ENCODE data around the gene RPL22L1. TPM values are rescaled to one million over a fixed set of nuclear protein-coding genes. Genes with fewer than 3 reads are reported as not detected.
"Not testable (repeated sequence)": the region's sequence is repeated elsewhere in the genome, so short reads cannot be mapped to it uniquely, and the experiment has no call there.

The RPL22L1 gene
- polyA plus RNA-seq, 1 donor from 2014 or later: 86.6 TPM

DNA sequence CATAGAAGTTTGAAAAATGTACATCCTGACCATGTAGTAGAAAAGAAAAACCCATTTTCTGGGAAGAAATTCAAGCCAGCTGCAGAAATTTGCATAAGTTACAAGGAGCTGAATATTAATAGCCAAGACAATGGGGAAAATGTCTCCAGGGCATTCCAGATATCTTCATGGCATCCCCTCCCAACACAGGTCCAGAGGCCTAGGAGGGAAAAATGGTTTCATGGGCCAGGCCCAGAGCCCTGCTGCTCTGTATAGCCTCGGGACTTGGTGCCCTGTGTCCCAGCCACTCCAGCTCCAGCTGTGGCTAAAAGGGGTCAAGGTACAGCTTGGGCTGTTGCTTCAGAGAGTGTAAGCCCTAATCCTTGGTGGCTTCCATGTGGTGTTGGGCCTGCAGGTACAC is 27.2 kb upstream of the RPL22L1 start:
- not testable (repeated sequence) for H3K27ac Mint-ChIP-seq, H3K27me3 Mint-ChIP-seq, H3K4me3 Mint-ChIP-seq, H3K36me3 Mint-ChIP-seq, H3K4me1 Mint-ChIP-seq, H3K9me3 Mint-ChIP-seq

DNA sequence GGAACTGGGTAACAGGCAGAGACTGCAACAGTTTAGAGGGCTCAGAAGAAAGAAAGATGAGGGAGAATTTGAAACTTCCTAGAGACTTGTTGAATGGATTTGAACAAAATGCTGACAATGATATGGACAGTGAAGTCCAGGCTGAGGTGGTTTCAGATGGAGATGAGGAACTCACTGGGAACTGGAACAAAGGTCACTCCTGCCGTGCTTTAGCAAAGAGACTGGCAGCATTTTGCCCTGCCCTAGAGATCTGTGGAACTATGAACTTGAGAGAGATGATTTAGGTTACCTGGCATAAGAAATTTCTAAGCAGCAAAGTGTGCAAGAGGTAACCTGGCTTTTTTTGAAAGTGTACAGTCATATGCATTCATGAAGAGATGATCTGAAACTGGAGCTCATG is 26.8 kb upstream of the RPL22L1 start:
- H3K27ac Mint-ChIP-seq: no peak overlapping the region
- no peaks in the 10 kb centered on the region for H3K27me3 Mint-ChIP-seq
- H3K9me3 Mint-ChIP-seq: peaks cover 0 to 2% (median 0%) of the 10 kb centered on the region in 3 donors
- no peak overlapping the region for H3K4me3 Mint-ChIP-seq
- H3K4me1 Mint-ChIP-seq: peaks cover 0 to 1% (median 0%) of the 10 kb centered on the region in 3 donors
- no peaks in the 10 kb centered on the region for H3K36me3 Mint-ChIP-seq

DNA sequence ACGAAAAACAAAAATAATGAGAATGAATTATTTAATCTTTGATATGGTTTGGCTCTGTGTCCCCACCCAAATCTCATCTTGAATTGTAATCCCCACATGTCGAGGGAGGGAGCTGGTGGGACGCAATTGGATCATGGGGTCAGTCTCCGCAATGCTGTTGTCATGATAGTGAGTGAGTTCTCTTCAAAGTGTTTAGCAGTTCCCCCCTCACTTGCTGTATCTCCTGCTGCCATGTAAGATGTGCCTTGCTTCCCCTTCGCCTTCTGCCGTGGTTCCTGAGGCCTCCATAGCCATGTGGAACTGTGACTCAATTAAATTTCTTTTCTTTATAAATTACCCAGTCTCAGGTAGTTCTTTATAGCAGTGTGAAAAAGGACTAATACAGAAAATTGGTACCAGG is 26.3 kb upstream of the RPL22L1 start:
- not testable (repeated sequence) for H3K27ac Mint-ChIP-seq, H3K27me3 Mint-ChIP-seq, H3K9me3 Mint-ChIP-seq, H3K36me3 Mint-ChIP-seq, H3K4me1 Mint-ChIP-seq, H3K4me3 Mint-ChIP-seq

- Mint-ChIP-seq H3K9me3 (peaks cover 0 to 2% (median 0%) of the 10 kb centered on the region in 3 donors), H3K27me3 (no peaks in the 10 kb centered on the region), H3K4me3 (no peak overlapping the region), H3K36me3 (no peaks in the 10 kb centered on the region), H3K4me1 (no peaks in the 10 kb centered on the region), H3K27ac (no peak overlapping the region)
Measured at GRCh38 chr3:170893895-170894294, 23.9 kb upstream of the RPL22L1 start.

- Mint-ChIP-seq H3K27me3 (no peaks in the 10 kb centered on the region), H3K4me3 (no peak overlapping the region), H3K9me3 (no peaks in the 10 kb centered on the region), H3K4me1 (no peaks in the 10 kb centered on the region), H3K36me3 (peaks cover 2% of the 10 kb centered on the region), H3K27ac (no peak overlapping the region)
Measured at GRCh38 chr3:170889630-170890029, 19.6 kb upstream of the RPL22L1 start.

- Mint-ChIP-seq H3K4me1 (no peaks in the 10 kb centered on the region), H3K27me3 (peaks cover 3% of the 10 kb centered on the region), H3K36me3 (peaks cover 2% of the 10 kb centered on the region), H3K9me3 (no peaks in the 10 kb centered on the region), H3K27ac (no peak overlapping the region), H3K4me3 (no peak overlapping the region)
Measured at GRCh38 chr3:170889132-170889531, 19.1 kb upstream of the RPL22L1 start.

GRCh38 chr3:170884109-170884930 is 14.3 kb upstream of the RPL22L1 start:
- not testable (repeated sequence) for H3K4me3 Mint-ChIP-seq, H3K9me3 Mint-ChIP-seq, H3K4me1 Mint-ChIP-seq, H3K27ac Mint-ChIP-seq, H3K27me3 Mint-ChIP-seq, H3K36me3 Mint-ChIP-seq

GRCh38 chr3:170878688-170879087 is 8.7 kb upstream of the RPL22L1 start:
- not testable (repeated sequence) for H3K27me3 Mint-ChIP-seq

DNA sequence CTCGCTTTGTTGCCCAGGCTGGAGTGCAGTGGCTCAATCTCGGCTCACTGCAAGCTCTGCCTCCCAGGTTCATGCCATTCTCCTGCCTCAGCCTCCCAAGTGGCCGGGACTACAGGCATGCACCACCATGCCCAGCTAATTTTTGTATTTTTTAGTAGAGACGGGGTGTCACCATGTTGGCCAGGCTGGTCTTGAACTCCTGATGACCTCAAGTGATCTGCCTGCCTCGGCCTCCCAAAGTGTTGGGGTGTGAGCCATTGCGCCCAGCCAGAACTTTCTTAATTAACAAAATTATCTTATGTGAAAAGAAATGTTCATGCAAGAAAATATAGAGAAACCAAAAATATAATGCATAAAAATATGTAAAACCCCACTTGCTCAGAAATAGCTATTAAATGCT is 7.3 kb upstream of the RPL22L1 start:
- not testable (repeated sequence) for H3K4me1 Mint-ChIP-seq, H3K4me3 Mint-ChIP-seq, H3K9me3 Mint-ChIP-seq, H3K27me3 Mint-ChIP-seq, H3K27ac Mint-ChIP-seq, H3K36me3 Mint-ChIP-seq

More at GRCh38 chr3:170878688-170879087, 8.7 kb upstream of the RPL22L1 start:
- H3K36me3 Mint-ChIP-seq, H3K4me3 Mint-ChIP-seq, H3K27ac Mint-ChIP-seq, H3K4me1 Mint-ChIP-seq, H3K9me3 Mint-ChIP-seq: not testable (repeated sequence)

DNA sequence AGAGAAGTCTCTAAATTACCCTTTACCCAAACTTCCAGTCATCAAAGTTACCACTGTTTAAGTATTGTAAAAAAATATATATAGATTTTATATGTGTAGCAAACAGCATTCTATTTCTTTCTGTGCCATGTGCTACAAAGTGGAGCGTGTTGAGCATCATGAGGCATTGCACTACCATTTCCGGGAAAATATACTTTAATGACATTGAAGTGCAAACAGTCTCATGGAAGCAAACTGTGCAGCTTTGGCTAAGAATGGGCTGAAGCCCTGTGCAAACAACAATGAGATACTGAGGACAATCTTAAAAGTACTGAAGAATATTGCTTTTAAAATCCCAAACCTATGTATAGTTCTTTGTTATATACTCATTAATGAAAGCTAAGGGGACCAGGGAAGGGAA is 6.5 kb upstream of the RPL22L1 start:
- Mint-ChIP-seq H3K9me3 (peaks cover 0 to 2% (median 0%) of the 10 kb centered on the region in 3 donors), H3K36me3 (no peaks in the 10 kb centered on the region), H3K27ac (no peak overlapping the region), H3K4me3 (no peak overlapping the region), H3K27me3 (no peaks in the 10 kb centered on the region), H3K4me1 (peaks cover 0 to 2% (median 0%) of the 10 kb centered on the region in 3 donors)

DNA sequence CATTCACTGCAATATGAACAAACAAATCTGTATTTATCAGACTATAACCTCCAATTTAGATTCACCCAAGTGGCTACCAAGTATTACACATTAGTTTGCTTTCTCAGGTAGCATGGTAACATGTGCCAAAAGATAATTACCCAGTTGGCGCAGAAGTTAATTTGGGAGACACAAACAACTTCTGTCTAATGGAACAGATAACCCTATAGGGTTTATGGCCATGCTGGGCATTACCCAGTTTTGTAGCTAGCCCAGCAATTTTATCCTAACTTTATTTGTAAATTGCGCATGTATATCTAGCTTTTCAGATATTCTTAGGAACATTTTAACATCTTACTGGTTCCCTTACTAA is 780 bp downstream of the RPL22L1 start:
- Mint-ChIP-seq H3K27me3 (no peaks in the 10 kb centered on the region), H3K4me3 (peak overlapping the region; percentile 93 to 99 (median 96)), H3K27ac (peak overlapping the region; percentile 84 to 99 (median 98)), H3K4me1 (peaks cover 11 to 19% (median 14%) of the 10 kb centered on the region in 3 donors), H3K9me3 (peaks cover 0 to under 1% (median 0%) of the 10 kb centered on the region in 3 donors), H3K36me3 (peaks cover 3% of the 10 kb centered on the region)

DNA sequence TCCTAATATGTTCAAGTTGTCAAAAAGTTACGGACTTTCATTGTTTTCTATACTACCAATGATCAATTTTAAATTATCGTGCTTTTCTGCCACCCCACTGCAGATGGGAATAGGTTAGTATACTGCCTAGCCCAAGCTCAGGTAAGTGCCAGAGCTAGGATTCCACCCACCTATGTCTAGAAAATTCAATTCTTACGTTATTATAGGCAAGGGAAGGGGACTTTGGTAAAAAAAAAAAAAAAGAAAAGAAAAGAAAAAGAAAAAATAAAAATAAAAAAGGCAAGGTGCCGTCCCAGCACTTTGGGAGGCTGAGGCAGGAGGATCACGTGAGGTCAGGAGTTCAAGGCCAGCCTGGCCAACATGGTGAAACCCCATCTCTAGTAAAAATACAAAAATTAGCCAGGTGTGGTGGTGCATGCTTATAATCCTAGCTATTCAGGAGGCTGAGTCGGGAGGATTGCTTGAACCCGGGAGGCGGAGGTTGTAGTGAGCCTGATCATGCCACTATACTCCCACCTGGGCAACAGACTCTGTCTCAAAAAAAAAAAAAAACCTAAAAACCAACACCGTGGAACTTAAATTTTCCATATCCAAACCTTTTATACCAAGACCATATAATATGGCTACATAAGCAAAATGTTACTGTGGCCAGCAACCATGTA is 1.3 kb downstream of the RPL22L1 start:
- peak overlapping the region; percentile 84 to 98 (median 89) for H3K27ac Mint-ChIP-seq
- H3K4me1 Mint-ChIP-seq: peaks cover 11 to 21% (median 14%) of the 10 kb centered on the region in 3 donors
- peak overlapping the region; percentile 93 to 99 (median 96) for H3K4me3 Mint-ChIP-seq
- peaks cover 3% of the 10 kb centered on the region for H3K36me3 Mint-ChIP-seq
- H3K27me3 Mint-ChIP-seq: no peaks in the 10 kb centered on the region
- H3K9me3 Mint-ChIP-seq: no peaks in the 10 kb centered on the region

- H3K27me3 Mint-ChIP-seq: no peaks in the 10 kb centered on the region
- H3K27ac Mint-ChIP-seq: peak overlapping the region; percentile 10 to 50 (median 13)
- no peaks in the 10 kb centered on the region for H3K9me3 Mint-ChIP-seq
- H3K4me1 Mint-ChIP-seq: peaks cover 11 to 21% (median 14%) of the 10 kb centered on the region in 3 donors
- peak overlapping the region; percentile 40 to 82 (median 45) for H3K4me3 Mint-ChIP-seq
- peaks cover 4% of the 10 kb centered on the region for H3K36me3 Mint-ChIP-seq
Measured at GRCh38 chr3:170867143-170867937, 2.7 kb downstream of the RPL22L1 start.

- Mint-ChIP-seq H3K27me3 (no peaks in the 10 kb centered on the region), H3K4me1 (peaks cover 11 to 19% (median 14%) of the 10 kb centered on the region in 3 donors), H3K27ac (peak overlapping the region in 2 of 3 donors; percentile 13 to 50), H3K4me3 (no peak overlapping the region), H3K36me3 (peaks cover 4% of the 10 kb centered on the region), H3K9me3 (no peaks in the 10 kb centered on the region)
Measured at GRCh38 chr3:170866499-170866898, 3.5 kb downstream of the RPL22L1 start.

All from IgD-negative memory B cell (primary cell).